22Rv1 (cell line): ENCODE measurements around the gene KIZ.

ENCODE experiments used
- H3K27ac ChIP-seq: fragments of 450-650 bp; 2 replicates; pipeline ENCODE4 v1.5.1; 2017
- ZFX ChIP-seq: fragments of 450-650 bp; IDR thresholded peaks from 2 replicates; pipeline ENCODE4 v1.6.1; 2017; ENCODE audit warnings: antibody characterized with exemption, borderline replicate concordance
- TF ChIP-seq, protein P1 (sequence below): fragments of 450-650 bp; IDR thresholded peaks from 2 replicates; pipeline ENCODE4 v1.5.1; 2017; ENCODE audit warnings: mild to moderate bottlenecking

KIZ gene

DNA sequence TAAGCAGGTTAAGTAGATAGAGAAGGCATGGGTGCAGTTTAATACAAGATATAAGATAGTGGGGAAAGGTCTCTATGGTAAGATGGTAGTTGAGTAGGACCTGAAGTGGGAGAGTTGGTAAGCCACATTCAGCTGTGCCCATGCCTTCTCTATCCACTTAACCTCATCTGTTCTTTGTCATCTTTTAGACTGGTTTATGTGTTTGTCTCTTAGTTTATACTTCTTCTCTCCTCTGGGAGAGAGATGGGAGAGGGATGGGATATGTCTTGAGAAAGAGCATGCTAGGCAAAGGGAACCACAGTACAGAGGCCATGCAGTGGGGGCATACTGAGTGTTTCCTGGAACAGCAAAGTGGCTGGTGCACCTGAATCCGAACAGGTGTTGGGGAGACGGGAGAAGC is 46.7 kb downstream of the KIZ start:
- H3K27ac ChIP-seq, result no peak overlapping the region
- TF ChIP-seq, protein P1, sequence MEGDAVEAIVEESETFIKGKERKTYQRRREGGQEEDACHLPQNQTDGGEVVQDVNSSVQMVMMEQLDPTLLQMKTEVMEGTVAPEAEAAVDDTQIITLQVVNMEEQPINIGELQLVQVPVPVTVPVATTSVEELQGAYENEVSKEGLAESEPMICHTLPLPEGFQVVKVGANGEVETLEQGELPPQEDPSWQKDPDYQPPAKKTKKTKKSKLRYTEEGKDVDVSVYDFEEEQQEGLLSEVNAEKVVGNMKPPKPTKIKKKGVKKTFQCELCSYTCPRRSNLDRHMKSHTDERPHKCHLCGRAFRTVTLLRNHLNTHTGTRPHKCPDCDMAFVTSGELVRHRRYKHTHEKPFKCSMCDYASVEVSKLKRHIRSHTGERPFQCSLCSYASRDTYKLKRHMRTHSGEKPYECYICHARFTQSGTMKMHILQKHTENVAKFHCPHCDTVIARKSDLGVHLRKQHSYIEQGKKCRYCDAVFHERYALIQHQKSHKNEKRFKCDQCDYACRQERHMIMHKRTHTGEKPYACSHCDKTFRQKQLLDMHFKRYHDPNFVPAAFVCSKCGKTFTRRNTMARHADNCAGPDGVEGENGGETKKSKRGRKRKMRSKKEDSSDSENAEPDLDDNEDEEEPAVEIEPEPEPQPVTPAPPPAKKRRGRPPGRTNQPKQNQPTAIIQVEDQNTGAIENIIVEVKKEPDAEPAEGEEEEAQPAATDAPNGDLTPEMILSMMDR, result no peak

DNA sequence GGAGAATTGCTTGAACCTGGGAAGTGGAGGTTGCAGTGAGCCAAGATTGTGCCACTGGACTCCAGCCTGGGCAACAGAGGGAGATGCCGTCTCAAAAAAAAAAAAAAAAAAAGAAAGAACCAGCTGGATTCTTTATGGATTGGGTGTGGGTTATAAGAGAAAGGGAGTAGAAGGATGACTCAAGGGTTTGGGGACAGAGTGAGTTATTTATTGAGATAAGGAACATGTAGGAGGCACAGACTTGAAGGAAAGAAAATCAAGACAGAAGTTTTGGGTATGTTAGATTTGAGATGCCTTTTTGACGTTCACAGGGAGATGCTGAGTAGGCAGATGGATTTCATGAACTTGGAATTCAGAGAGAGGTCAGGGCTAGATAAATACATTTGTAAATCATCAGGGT is 47.6 kb downstream of the KIZ start:
- no peak overlapping the region for H3K27ac ChIP-seq
- TF ChIP-seq, protein P1, result no peak
- TF ChIP-seq ZFX, result no peak

DNA sequence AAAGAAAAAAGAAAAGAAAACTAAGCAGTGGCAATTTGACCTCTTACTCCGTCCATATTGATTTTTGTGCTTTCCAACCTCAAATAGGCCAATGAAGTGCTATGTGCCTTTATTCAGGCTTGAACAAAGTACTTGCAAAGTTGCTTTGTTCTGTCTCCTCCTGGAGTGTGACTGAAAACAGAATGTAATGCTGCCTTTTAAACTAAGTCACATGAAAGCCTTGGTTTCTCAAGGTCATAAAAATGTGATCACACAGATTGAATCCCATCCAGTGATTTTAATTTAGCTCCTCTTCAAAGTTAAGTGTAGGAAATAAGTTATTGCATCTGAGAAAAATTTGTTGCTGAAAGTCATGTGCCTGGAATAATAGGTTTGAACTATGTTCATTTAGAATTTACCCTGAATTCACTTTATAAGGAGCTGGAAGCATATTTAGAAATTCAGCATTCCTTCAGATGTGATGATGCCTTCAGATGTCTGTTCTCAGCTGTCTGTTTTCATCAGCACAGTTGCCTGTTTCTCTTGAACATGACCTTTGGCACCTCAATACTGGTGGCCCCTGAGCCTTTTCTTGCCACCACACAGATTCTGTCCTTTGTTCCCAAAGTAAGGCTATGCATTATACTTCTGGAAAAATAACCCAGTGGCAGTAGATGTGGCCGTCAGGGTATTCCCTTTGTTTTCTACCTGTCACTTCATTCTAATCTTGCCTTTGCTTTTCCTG is 48.8 kb downstream of the KIZ start:
- no peak overlapping the region for H3K27ac ChIP-seq
- TF ChIP-seq, protein P1, result no peak
- TF ChIP-seq ZFX, result no peak

DNA sequence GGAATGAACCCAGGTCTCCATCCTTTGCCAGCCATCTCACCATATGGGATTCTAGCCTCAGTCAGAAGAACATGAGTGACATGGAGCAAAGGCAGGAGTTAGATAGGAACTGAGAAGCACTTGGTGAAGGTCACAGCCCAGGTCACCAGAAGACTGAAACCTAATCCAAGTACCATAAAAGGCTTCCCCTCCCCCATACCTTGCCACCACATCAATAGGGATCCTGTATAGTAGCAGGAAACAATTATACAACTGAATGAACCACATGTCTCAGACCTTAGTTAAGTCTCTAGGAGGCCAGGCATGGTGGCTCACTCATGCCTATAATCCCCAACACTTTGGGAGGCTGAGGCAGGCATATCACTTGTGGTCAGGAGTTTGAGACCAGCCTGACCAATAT is 49.6 kb downstream of the KIZ start:
- H3K27ac ChIP-seq, result no peak overlapping the region
- TF ChIP-seq ZFX, result no peak
- TF ChIP-seq, protein P1, result no peak

DNA sequence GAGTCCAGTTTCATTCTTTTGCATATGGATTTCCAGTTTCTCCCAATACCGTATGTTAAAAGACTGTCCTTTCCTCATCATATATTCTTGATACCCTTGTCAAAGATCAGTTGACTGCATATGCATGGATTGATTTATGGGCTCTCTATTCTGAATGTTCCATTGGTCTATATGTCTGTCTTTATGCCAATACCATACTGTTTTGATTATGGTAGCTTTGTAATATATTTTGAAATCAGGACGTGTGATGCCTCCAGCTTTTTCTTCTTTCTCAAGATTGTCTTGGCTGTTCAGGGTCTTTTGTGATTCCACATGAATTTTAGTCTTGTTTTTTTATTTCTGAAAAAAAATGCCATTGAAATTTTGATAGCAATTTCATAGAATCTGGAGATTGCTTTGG is 51.9 kb downstream of the KIZ start:
- no peak for TF ChIP-seq ZFX
- TF ChIP-seq, protein P1, result no peak
- H3K27ac ChIP-seq, result no peak overlapping the region

DNA sequence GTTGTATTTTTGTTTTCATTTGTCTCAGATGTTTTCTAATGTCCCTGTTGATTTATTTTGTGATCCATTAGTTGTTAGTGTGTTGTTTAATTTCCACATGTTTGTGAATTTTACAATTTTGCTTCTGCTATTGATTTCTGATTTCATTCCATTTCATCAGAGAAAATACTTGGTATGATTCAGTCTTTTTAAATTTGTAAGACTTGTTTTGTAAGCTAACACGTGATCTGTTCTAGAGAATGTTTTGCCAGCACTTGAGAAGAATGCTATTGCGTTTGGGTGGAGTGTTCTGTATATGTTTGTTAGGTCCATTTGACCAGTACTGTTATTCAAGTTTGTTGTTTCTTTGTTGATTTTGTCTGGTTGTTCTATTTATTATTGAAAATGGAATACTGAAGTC is 53.9 kb downstream of the KIZ start:
- no peak overlapping the region for H3K27ac ChIP-seq
- TF ChIP-seq ZFX, result no peak
- TF ChIP-seq, protein P1, result no peak

DNA sequence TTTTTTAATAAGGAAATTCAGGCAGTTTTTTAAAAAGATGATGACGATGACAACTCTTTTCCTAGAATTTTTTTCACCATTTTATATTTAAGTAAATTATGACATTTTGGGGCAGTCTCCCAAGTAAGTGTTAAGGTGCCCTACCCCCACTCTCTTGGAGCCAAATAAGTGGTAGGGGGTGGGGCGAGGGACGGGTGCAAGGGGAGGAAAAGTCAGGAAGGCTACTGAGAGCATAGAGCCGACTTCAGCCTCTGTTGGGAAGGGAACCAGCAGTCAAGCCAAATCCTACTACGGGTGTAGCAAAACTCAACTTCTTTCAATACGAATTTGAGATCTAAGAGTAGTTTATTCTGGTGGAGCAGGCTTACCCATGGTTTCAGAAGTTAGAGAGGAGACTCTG is 54.4 kb downstream of the KIZ start:
- no peak overlapping the region for H3K27ac ChIP-seq
- TF ChIP-seq ZFX, result no peak
- TF ChIP-seq, protein P1, result no peak
